ENCODE results near the gene PPCS.

Gene PPCS

GRCh38 chr1:42456010-42456753 lies at the start of gene PPCS, which contains the start of gene ZMYND12:
TSS of gene PPCS (plus strand) at chr1:42456543. CDS start at chr1:42456566, 23 bp downstream.
TSS of gene ZMYND12 (minus strand) at chr1:42456022. CDS start at chr1:42455997, 25 bp downstream.
- peak; percentile 80 for DNase-seq (ENCODE audit: low spot score)

GRCh38 chr1:42414551-42415496 lies 41.5 kb upstream of the PPCS start:
- no peak for DNase-seq (ENCODE audit: low spot score)

GRCh38 chr1:42417166-42417565 lies 39.2 kb upstream of the PPCS start:
- DNase-seq (ENCODE audit: low spot score), result no peak

- no peak for DNase-seq (ENCODE audit: low spot score)
Measured at GRCh38 chr1:42418516-42418915, 37.8 kb upstream of the PPCS start.

GRCh38 chr1:42419126-42419821 lies 37.1 kb upstream of the PPCS start:
- no peak for DNase-seq (ENCODE audit: low spot score)

GRCh38 chr1:42420121-42420520 lies 36.2 kb upstream of the PPCS start:
- no peak for DNase-seq (ENCODE audit: low spot score)

GRCh38 chr1:42420911-42421585 lies 35.3 kb upstream of the PPCS start:
- DNase-seq (ENCODE audit: low spot score), result no peak

- no peak for DNase-seq (ENCODE audit: low spot score)
Measured at GRCh38 chr1:42422737-42423136, 33.6 kb upstream of the PPCS start.

- DNase-seq (ENCODE audit: low spot score), result no peak
Measured at GRCh38 chr1:42423681-42424080, 32.7 kb upstream of the PPCS start.

GRCh38 chr1:42424201-42424600 lies 32.1 kb upstream of the PPCS start:
- DNase-seq (ENCODE audit: low spot score), result no peak

GRCh38 chr1:42427240-42427639 lies 29.1 kb upstream of the PPCS start:
- no peak for DNase-seq (ENCODE audit: low spot score)

GRCh38 chr1:42429603-42430002 lies 26.7 kb upstream of the PPCS start:
- no peak for DNase-seq (ENCODE audit: low spot score)

- DNase-seq (ENCODE audit: low spot score), result no peak
Measured at GRCh38 chr1:42430286-42431135, 25.8 kb upstream of the PPCS start.

GRCh38 chr1:42431514-42431913 lies 24.8 kb upstream of the PPCS start:
- no peak for DNase-seq (ENCODE audit: low spot score)

- no peak for DNase-seq (ENCODE audit: low spot score)
Measured at GRCh38 chr1:42432714-42433113, 23.6 kb upstream of the PPCS start.

- no peak for DNase-seq (ENCODE audit: low spot score)
Measured at GRCh38 chr1:42433369-42433768, 23.0 kb upstream of the PPCS start.

- DNase-seq (ENCODE audit: low spot score), result no peak
Measured at GRCh38 chr1:42434340-42434739, 22.0 kb upstream of the PPCS start.

- peak; percentile 31 for DNase-seq (ENCODE audit: low spot score)
Measured at GRCh38 chr1:42439940-42440339, 16.4 kb upstream of the PPCS start.

- DNase-seq (ENCODE audit: low spot score), result no peak
Measured at GRCh38 chr1:42442662-42443061, 13.7 kb upstream of the PPCS start.

- DNase-seq (ENCODE audit: low spot score), result no peak
Measured at GRCh38 chr1:42449256-42449655, 7.1 kb upstream of the PPCS start.

GRCh38 chr1:42450061-42450460 lies 6.3 kb upstream of the PPCS start:
- DNase-seq (ENCODE audit: low spot score), result peak; percentile 54

Measured in SW480 (cell line).